Thyroid gland (tissue), 4 donors: ENCODE results near the gene GIMAP5. TPM values are rescaled to one million over a fixed set of nuclear protein-coding genes. Genes with fewer than 3 reads are reported as not detected.

Source experiments
- DNase-seq, 2 donors: peaks; one replicate each; pipeline ENCODE4 v3.0.0-alpha.2; 2019
- H3K27ac ChIP-seq, 3 donors: fragments of 200-600 bp; sonication (generic); 1 replicate in 2 of 3; 2 replicates in 1 of 3; pipeline ENCODE4 v1.5.1; 2016 to 2019; ENCODE audit warnings: mild to moderate bottlenecking in 1 of 3, moderate library complexity in 1 of 3
- H3K27me3 ChIP-seq: fragments of 200-600 bp; sonication (generic); one replicate; pipeline ENCODE4 v1.5.1; 2019
- H3K36me3 ChIP-seq, 2 donors: fragments of 200-600 bp; sonication (generic); one replicate each; pipeline ENCODE4 v1.5.1; 2016 to 2019
- H3K4me1 ChIP-seq, 2 donors: fragments of 200-600 bp; sonication (generic); one replicate each; pipeline ENCODE4 v1.5.1; 2017 to 2019
- H3K4me3 ChIP-seq, 3 donors: fragments of 200-600 bp; sonication (generic); replicated peaks in 1 of 3; 1 replicate in 2 of 3; 2 replicates in 1 of 3; pipeline ENCODE4 v1.5.1; 2016; ENCODE audit warnings: mild to moderate bottlenecking in 1 of 3
- H3K9me3 ChIP-seq: fragments of 200-600 bp; sonication (generic); one replicate; pipeline ENCODE4 v1.5.1; 2017
- CTCF ChIP-seq, 6 experiments: fragments of 200-600 bp in 3 of 6; fragments of 450-650 bp in 3 of 6; sonication (generic) in 3 of 6; IDR thresholded peaks; one replicate each; pipeline ENCODE4 v1.5.1; 2016 to 2019; ENCODE audit warnings: antibody characterized with exemption in 6 of 6, mild to moderate bottlenecking in 2 of 6, inconsistent platforms in 1 of 6, moderate library complexity in 1 of 6
- POLR2A ChIP-seq, 2 donors: fragments of 450-650 bp; IDR thresholded peaks; one replicate each; pipeline ENCODE4 v1.6.1; 2017; ENCODE audit warnings: antibody characterized with exemption in 2 of 2, mild to moderate bottlenecking in 2 of 2, moderate library complexity in 1 of 2
- WGBS, 2 donors: methylation state at CpG; one replicate each; pipeline ENCODE4 v1.1.5; 2017; 5-methylcytosine and 5-hydroxymethylcytosine counted together
- intact Hi-C: fragments of 100-400 bp; cut with DNase I; formaldehyde crosslinking; loops from one replicate; pipeline ENCODE4 v1.15.1; 2023
- total RNA-seq, 4 donors: library from RNA; depleted of rRNA; stranded (reverse); fragments of >200 nt; gene quantifications; one replicate each; pipeline ENCODE4 v1.2.3, GENCODE V29; 2016

The GIMAP5 gene
- total RNA-seq, 4 donors from 2014 or later = 25.3 to 80.6 (median 39.0) TPM

- H3K4me3 ChIP-seq = no peak overlapping the region
- whole genome bisulfite sequencing, 2 donors = 90 to 96% methylated on average over 34 to 51 of the region's 52 CpGs
- intact Hi-C loops = no loop called here
- no peaks in the 10 kb centered on the region for H3K9me3 ChIP-seq
- no peaks in the 10 kb centered on the region for H3K36me3 ChIP-seq
- H3K4me1 ChIP-seq = peaks cover 0 to 7% of the 10 kb centered on the region in 2 donors
- no peaks in the 10 kb centered on the region for H3K27me3 ChIP-seq
- no peak overlapping the region for H3K27ac ChIP-seq
- DNase-seq = no peak
- TF ChIP-seq POLR2A (IDR thresholded peaks at IDR 0.05) = no peak
Measured at GRCh38 chr7:150719960-150720891, 17.0 kb upstream of the GIMAP5 start.

DNA sequence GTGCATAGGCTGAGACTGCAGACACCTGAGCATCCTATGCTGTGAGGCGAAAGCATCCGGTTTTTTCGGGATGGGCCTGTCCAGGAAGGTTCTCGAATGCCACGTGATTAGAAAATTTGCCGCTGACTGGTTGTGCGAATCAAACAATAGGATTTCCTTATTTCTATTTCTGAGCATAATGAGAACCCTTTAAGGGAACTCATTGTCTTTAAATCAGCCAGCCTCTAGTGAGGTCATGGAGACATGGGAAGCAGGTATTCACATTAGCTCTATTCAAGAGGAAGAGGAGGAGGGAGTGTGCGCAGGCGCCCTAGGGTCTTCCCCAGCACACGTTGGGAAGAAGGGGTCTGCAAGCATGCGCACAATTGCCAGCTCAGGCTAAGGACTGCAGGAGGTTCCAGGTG is 15.2 kb upstream of the GIMAP5 start:
- H3K27me3 ChIP-seq = no peaks in the 10 kb centered on the region
- intact Hi-C loops = no loop called here
- H3K36me3 ChIP-seq = no peaks in the 10 kb centered on the region
- H3K9me3 ChIP-seq = no peaks in the 10 kb centered on the region
- TF ChIP-seq POLR2A (IDR thresholded peaks at IDR 0.05) (no peak), CTCF (IDR thresholded peaks at IDR 0.05) (no peak)
- 84 to 93% methylated on average over 11 of the region's 11 CpGs for WGBS, 2 donors
- H3K27ac ChIP-seq = peak overlapping the region in 2 of 3 donors; percentile 19 to 53
- peaks cover 0 to 7% of the 10 kb centered on the region in 2 donors for H3K4me1 ChIP-seq
- no peak overlapping the region for H3K4me3 ChIP-seq
- no peak for DNase-seq

- peak overlapping the region in 2 of 3 donors; percentile 19 to 53 for H3K27ac ChIP-seq
- intact Hi-C loops = no loop called here
- H3K27me3 ChIP-seq = no peaks in the 10 kb centered on the region
- peaks cover 0 to 7% of the 10 kb centered on the region in 2 donors for H3K4me1 ChIP-seq
- no peaks in the 10 kb centered on the region for H3K9me3 ChIP-seq
- 62 to 67% methylated on average over 12 of the region's 12 CpGs for WGBS, 2 donors
- DNase-seq = no peak
- no peak overlapping the region for H3K4me3 ChIP-seq
- no peaks in the 10 kb centered on the region for H3K36me3 ChIP-seq
- TF ChIP-seq CTCF (IDR thresholded peaks at IDR 0.05) = no peak
- peak in 1 of 2 donors; percentile 13 for TF ChIP-seq POLR2A (IDR thresholded peaks at IDR 0.05)
Measured at GRCh38 chr7:150722431-150722931, 14.7 kb upstream of the GIMAP5 start.

GRCh38 chr7:150723467-150723866 is 13.8 kb upstream of the GIMAP5 start:
- intact Hi-C loops = no loop called here
- WGBS, 2 donors = 80% methylated on average over 1 of the region's 1 CpG
- Histone ChIP-seq H3K4me3 (no peak overlapping the region), H3K27ac (no peak overlapping the region), H3K9me3 (no peaks in the 10 kb centered on the region), H3K27me3 (no peaks in the 10 kb centered on the region), H3K4me1 (peaks cover 0 to 7% of the 10 kb centered on the region in 2 donors), H3K36me3 (no peaks in the 10 kb centered on the region)
- no peak for DNase-seq
- TF ChIP-seq CTCF (IDR thresholded peaks at IDR 0.05) = no peak
- no peak for TF ChIP-seq POLR2A (IDR thresholded peaks at IDR 0.05)

DNA sequence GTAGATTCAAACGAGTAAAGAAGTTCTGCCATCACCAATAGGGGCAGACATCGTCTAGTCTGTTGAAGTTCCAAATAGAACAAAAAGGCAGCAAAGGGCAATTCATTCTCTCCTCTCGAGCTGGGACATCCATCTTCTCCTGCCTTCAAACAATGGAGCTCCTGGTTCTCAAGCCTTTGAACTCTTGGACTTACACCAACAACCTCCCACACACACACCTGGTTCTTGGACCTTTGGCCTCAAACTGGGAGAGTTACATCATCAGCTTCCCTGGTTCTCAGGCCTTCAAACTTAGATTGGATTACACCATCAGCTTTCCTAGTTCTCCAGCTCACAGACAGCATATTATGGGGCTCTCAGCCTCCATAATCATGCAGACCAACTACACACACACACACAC is 9.8 kb upstream of the GIMAP5 start:
- no peak for TF ChIP-seq POLR2A (IDR thresholded peaks at IDR 0.05)
- no peak for TF ChIP-seq CTCF (IDR thresholded peaks at IDR 0.05)
- intact Hi-C loops = no loop called here
- WGBS, 2 donors = 56 to 67% methylated on average over 3 of the region's 3 CpGs
- DNase-seq = no peak
- H3K4me1 ChIP-seq = no peaks in the 10 kb centered on the region
- H3K36me3 ChIP-seq = no peaks in the 10 kb centered on the region
- H3K27ac ChIP-seq = no peak overlapping the region
- H3K27me3 ChIP-seq = no peaks in the 10 kb centered on the region
- H3K4me3 ChIP-seq = no peak overlapping the region
- H3K9me3 ChIP-seq = no peaks in the 10 kb centered on the region
